Fibroblast of lung (primary cell): ENCODE measurements around the gene CCDC146.
"Not testable (repeated sequence)": the region's sequence is repeated elsewhere in the genome, so short reads cannot be mapped to it uniquely, and the experiment has no call there.

Source experiments
- CTCF ChIP-seq, 2 donors: IDR thresholded peaks in 1 of 2; conservative IDR thresholded peaks in 1 of 2; 1 replicate in 1 of 2; 2 replicates in 1 of 2; pipeline ENCODE4 v1.5.1; 2011 to 2012; ENCODE audit warnings: low read length in 2 of 2, control low read depth in 1 of 2, inconsistent platforms in 1 of 2, low read depth in 1 of 2, mild to moderate bottlenecking in 1 of 2
- EZH2 ChIP-seq: IDR thresholded peaks from 2 replicates; pipeline ENCODE4 v1.5.1; 2012; ENCODE audit warnings: low read length, control low read depth, mild to moderate bottlenecking; ENCODE audit errors: missing control alignments

- TF ChIP-seq EZH2; CTCF (conservative IDR thresholded peaks at IDR 0.05 in 1 of 2, IDR thresholded peaks at IDR 0.05 in 1 of 2; ENCODE audit: low read depth in 1 of 2, low read length in 2 of 2): not testable (repeated sequence)
Measured at GRCh38 chr7:77177321-77177904, 55.0 kb downstream of the CCDC146 start.
